Mammary epithelial cell (primary cell): ENCODE data around the gene UFL1.

Source experiments
- EZH2 ChIP-seq: IDR thresholded peaks from 2 replicates; pipeline ENCODE4 v1.6.1; 2012; ENCODE audit warnings: low read length, inconsistent platforms, borderline replicate concordance
- TF ChIP-seq, protein P1 (sequence below), 2 donors: IDR thresholded peaks in 1 of 2; conservative IDR thresholded peaks in 1 of 2; 2 replicates each; pipeline ENCODE4 v1.5.1; 2011 to 2012; ENCODE audit warnings: inconsistent platforms in 2 of 2, low read length in 2 of 2, mild to moderate bottlenecking in 2 of 2, control low read depth in 1 of 2, low read depth in 1 of 2; ENCODE audit not compliant: insufficient read depth in 1 of 2; ENCODE audit errors: extremely low read depth in 1 of 2

GRCh38 chr6:96502915-96503314, 18.7 kb upstream of the UFL1 start:
- TF ChIP-seq, protein P1, sequence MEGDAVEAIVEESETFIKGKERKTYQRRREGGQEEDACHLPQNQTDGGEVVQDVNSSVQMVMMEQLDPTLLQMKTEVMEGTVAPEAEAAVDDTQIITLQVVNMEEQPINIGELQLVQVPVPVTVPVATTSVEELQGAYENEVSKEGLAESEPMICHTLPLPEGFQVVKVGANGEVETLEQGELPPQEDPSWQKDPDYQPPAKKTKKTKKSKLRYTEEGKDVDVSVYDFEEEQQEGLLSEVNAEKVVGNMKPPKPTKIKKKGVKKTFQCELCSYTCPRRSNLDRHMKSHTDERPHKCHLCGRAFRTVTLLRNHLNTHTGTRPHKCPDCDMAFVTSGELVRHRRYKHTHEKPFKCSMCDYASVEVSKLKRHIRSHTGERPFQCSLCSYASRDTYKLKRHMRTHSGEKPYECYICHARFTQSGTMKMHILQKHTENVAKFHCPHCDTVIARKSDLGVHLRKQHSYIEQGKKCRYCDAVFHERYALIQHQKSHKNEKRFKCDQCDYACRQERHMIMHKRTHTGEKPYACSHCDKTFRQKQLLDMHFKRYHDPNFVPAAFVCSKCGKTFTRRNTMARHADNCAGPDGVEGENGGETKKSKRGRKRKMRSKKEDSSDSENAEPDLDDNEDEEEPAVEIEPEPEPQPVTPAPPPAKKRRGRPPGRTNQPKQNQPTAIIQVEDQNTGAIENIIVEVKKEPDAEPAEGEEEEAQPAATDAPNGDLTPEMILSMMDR (conservative IDR thresholded peaks at IDR 0.05 in 1 of 2, IDR thresholded peaks at IDR 0.05 in 1 of 2; ENCODE audit: extremely low read depth in 1 of 2, insufficient read depth in 1 of 2, low read depth in 1 of 2, low read length in 2 of 2), result no peak
- no peak for TF ChIP-seq EZH2
